WERI-Rb-1 (cell line): ENCODE results near the gene IL12A.

Experiments used
- DNase-seq: peaks from one replicate; pipeline ENCODE4 v3.0.0-alpha.2; 2020
- H3K27ac ChIP-seq: fragments of 250-450 bp; sonication (Bioruptor Pico); 2 replicates; pipeline ENCODE4 v1.5.1; 2020; ENCODE audit warnings: mild to moderate bottlenecking, moderate library complexity
- H3K27me3 ChIP-seq: fragments of 250-450 bp; sonication (Bioruptor Pico); 2 replicates; pipeline ENCODE4 v1.5.1; 2021; ENCODE audit warnings: mild to moderate bottlenecking, low read depth, moderate library complexity; ENCODE audit not compliant: insufficient read depth, severe bottlenecking
- H3K36me3 ChIP-seq: fragments of 250-450 bp; sonication (Bioruptor Pico); 2 replicates; pipeline ENCODE4 v1.5.1; 2020; ENCODE audit warnings: mild to moderate bottlenecking, moderate library complexity
- H3K4me3 ChIP-seq: 2 replicates; pipeline ENCODE4 v1.5.1; 2011; ENCODE audit warnings: low read depth, mild to moderate bottlenecking, control low read depth, low read length
- H3K9me3 ChIP-seq: fragments of 250-450 bp; sonication (Bioruptor Pico); 2 replicates; pipeline ENCODE4 v1.5.1; 2021; ENCODE audit warnings: mild to moderate bottlenecking, moderate library complexity; ENCODE audit not compliant: severe bottlenecking
- TF ChIP-seq, protein P1 (sequence below): IDR thresholded peaks from 2 replicates; pipeline ENCODE4 v1.5.1; 2011; ENCODE audit warnings: low read depth, mild to moderate bottlenecking, control low read depth, inconsistent platforms, low read length

IL12A gene

DNA sequence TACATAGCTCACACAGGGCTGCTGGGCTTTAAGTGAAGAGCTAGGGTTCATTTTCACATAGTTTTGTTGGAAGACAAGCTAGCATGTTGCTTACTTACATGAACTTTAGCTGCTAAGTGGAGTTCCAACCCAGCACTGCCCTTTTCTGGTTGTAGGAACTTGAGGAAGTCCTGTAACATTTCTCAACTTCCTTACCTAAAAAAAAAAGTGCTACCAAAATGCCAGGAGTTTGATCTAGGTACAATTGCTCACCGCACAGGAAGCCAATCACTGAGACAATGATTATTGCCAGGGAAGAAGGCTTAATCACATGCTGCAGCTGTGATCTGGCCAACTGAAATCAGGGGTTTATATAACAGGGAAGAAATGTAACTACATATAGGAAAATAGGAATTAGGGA is 52.8 kb downstream of the IL12A start:
- Histone ChIP-seq H3K27ac (no peak overlapping the region), H3K4me3 (no peak overlapping the region), H3K36me3 (no peaks in the 10 kb centered on the region), H3K27me3 (no peaks in the 10 kb centered on the region), H3K9me3 (no peaks in the 10 kb centered on the region)
- no peak for DNase-seq
- TF ChIP-seq, protein P1, sequence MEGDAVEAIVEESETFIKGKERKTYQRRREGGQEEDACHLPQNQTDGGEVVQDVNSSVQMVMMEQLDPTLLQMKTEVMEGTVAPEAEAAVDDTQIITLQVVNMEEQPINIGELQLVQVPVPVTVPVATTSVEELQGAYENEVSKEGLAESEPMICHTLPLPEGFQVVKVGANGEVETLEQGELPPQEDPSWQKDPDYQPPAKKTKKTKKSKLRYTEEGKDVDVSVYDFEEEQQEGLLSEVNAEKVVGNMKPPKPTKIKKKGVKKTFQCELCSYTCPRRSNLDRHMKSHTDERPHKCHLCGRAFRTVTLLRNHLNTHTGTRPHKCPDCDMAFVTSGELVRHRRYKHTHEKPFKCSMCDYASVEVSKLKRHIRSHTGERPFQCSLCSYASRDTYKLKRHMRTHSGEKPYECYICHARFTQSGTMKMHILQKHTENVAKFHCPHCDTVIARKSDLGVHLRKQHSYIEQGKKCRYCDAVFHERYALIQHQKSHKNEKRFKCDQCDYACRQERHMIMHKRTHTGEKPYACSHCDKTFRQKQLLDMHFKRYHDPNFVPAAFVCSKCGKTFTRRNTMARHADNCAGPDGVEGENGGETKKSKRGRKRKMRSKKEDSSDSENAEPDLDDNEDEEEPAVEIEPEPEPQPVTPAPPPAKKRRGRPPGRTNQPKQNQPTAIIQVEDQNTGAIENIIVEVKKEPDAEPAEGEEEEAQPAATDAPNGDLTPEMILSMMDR: no peak

DNA sequence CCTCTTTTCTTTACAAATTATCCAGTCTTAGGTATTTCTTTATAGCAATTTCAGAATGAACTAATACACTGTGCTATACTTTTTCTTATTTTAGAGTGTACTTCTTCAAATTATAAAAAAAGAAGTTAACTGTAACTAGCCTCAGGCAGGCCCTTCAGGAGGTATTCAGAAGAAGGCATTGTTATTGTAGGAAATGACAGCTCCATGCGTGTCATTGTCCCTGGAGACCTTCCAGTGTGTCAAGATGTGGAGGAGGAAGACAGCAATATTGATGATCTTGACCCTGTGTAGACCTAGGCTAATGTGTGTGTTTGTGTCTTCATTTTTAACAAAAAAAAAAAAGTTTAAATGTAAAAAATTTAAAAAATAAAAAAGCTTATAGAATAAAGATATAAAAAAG is 55.5 kb downstream of the IL12A start:
- no peak overlapping the region for H3K27ac ChIP-seq
- no peak overlapping the region for H3K4me3 ChIP-seq
- TF ChIP-seq, protein P1: no peak
- H3K9me3 ChIP-seq: no peaks in the 10 kb centered on the region
- H3K27me3 ChIP-seq: no peaks in the 10 kb centered on the region
- no peak for DNase-seq
- H3K36me3 ChIP-seq: no peaks in the 10 kb centered on the region
